Upper lobe of left lung (tissue), 4 donors: ENCODE results near the gene ACVR1.

Experiments
- CTCF ChIP-seq, 6 experiments: fragments of 450-650 bp in 4 of 6; fragments of 200-600 bp in 2 of 6; sonication (generic) in 2 of 6; IDR thresholded peaks; one replicate each; pipeline ENCODE4 v1.5.1; 2016 to 2019; ENCODE audit warnings: antibody characterized with exemption in 6 of 6
- EP300 ChIP-seq, 4 donors: sonication (generic); formaldehyde crosslinking; IDR thresholded peaks; one replicate each; pipeline ENCODE4 v1.5.1; 2017; ENCODE audit warnings: antibody characterized with exemption in 4 of 4, control low read depth in 2 of 4
- POLR2A ChIP-seq, 4 donors: fragments of 450-650 bp; IDR thresholded peaks; one replicate each; pipeline ENCODE4 v1.5.1; 2016 to 2017; ENCODE audit warnings: antibody characterized with exemption in 4 of 4, mild to moderate bottlenecking in 2 of 4
- POLR2AphosphoS5 ChIP-seq, 2 donors: sonication (generic); formaldehyde crosslinking; IDR thresholded peaks; one replicate each; pipeline ENCODE4 v1.5.1; 2017; ENCODE audit warnings: antibody characterized with exemption in 2 of 2

GRCh38 chr2:157857881-157858280 lies 18.2 kb downstream of the ACVR1 start:
- TF ChIP-seq CTCF (IDR thresholded peaks at IDR 0.05) (no peak), POLR2A (IDR thresholded peaks at IDR 0.05) (no peak), POLR2AphosphoS5 (IDR thresholded peaks at IDR 0.05) (no peak), EP300 (IDR thresholded peaks at IDR 0.05) (no peak)
